Peyer's patch (tissue), 4 donors: ENCODE data around the gene SAPCD2. TPM values are rescaled to one million over a fixed set of nuclear protein-coding genes. Genes with fewer than 3 reads are reported as not detected.
A peak's percentile ranks its signal among the peaks of the same experiment; 100 is the strongest.

ENCODE experiments used
- DNase-seq, 3 donors: peaks; one replicate each; pipeline ENCODE4 v3.0.0-alpha.2; 2017 to 2019
- H3K27ac ChIP-seq, 4 donors: fragments of 200-600 bp; sonication (generic); one replicate each; pipeline ENCODE4 v1.5.1; 2016 to 2019
- H3K27me3 ChIP-seq, 2 donors: fragments of 200-600 bp; sonication (generic); one replicate each; pipeline ENCODE4 v1.5.1; 2019
- H3K36me3 ChIP-seq, 3 donors: fragments of 200-600 bp; sonication (generic); one replicate each; pipeline ENCODE4 v1.5.1; 2016 to 2019
- H3K4me1 ChIP-seq, 4 donors: fragments of 200-600 bp; sonication (generic); one replicate each; pipeline ENCODE4 v1.5.1; 2016 to 2019
- H3K4me3 ChIP-seq, 4 donors: fragments of 200-600 bp; sonication (generic); 1 replicate in 3 of 4; 2 replicates in 1 of 4; pipeline ENCODE4 v1.5.1; 2016 to 2019; ENCODE audit warnings: mild to moderate bottlenecking in 1 of 4
- H3K9me3 ChIP-seq, 4 donors: fragments of 200-600 bp; sonication (generic); one replicate each; pipeline ENCODE4 v1.5.1; 2016 to 2019; ENCODE audit warnings: mild to moderate bottlenecking in 1 of 4
- POLR2A ChIP-seq, 2 donors: fragments of 450-650 bp; IDR thresholded peaks; one replicate each; pipeline ENCODE4 v1.5.1; 2017; ENCODE audit warnings: antibody characterized with exemption in 2 of 2, mild to moderate bottlenecking in 2 of 2, moderate library complexity in 2 of 2
- total RNA-seq, 4 donors: library from RNA; depleted of rRNA; stranded (reverse); fragments of >200 nt; gene quantifications; one replicate each; pipeline ENCODE4 v1.1.0, GENCODE V29; 2016
- TF ChIP-seq, protein P1 (sequence below), 6 experiments: fragments of 450-650 bp in 4 of 6; fragments of 200-600 bp in 2 of 6; sonication (generic) in 1 of 6; IDR thresholded peaks; one replicate each; pipeline ENCODE4 v1.5.1; 2017 to 2019; ENCODE audit warnings: antibody characterized with exemption in 6 of 6, mild to moderate bottlenecking in 3 of 6, moderate library complexity in 1 of 6

Gene SAPCD2
- total RNA-seq, 4 donors from 2014 or later: 5.6 to 12.4 (median 7.9) TPM

DNA sequence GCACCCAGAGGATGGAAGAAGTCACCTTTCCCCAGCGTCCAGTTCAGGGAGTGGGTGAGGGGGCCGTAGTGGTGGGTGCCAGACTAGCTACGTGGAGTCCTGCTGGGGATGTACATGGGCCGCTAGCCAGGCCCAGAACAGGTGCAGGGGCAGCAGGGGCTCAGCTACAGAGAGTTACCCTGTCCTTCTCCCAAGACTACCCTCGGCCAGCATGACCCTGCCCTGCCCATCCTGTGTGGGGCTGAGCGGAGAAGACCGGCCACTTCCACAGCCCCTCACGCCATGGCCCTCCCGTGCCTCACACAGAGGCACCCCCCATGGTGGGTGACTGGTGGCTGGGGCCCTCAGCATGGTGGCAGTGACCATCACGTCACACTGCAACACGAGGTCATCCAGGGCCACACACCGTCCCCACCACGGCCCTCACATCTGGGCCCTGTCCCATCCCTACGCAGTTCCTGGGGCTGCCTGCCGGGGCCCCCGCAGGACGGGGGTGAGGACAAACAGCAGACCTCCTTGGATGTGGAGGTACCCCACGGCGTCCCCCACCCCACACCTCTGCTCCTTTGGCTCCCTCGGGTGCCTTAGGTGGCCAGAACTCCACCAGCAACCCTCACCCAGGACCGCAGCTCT lies 45.2 kb upstream of the SAPCD2 start:
- Histone ChIP-seq H3K27ac (no peak overlapping the region), H3K4me1 (peaks cover 0 to 17% (median 9%) of the 10 kb centered on the region in 4 donors), H3K36me3 (peaks cover 0 to 21% (median 0%) of the 10 kb centered on the region in 3 donors), H3K9me3 (no peaks in the 10 kb centered on the region), H3K4me3 (peak overlapping the region in 2 of 4 donors; percentile 94 to 99), H3K27me3 (peaks cover 0 to 6% of the 10 kb centered on the region in 2 donors)
- no peak for DNase-seq
- TF ChIP-seq, protein P1, sequence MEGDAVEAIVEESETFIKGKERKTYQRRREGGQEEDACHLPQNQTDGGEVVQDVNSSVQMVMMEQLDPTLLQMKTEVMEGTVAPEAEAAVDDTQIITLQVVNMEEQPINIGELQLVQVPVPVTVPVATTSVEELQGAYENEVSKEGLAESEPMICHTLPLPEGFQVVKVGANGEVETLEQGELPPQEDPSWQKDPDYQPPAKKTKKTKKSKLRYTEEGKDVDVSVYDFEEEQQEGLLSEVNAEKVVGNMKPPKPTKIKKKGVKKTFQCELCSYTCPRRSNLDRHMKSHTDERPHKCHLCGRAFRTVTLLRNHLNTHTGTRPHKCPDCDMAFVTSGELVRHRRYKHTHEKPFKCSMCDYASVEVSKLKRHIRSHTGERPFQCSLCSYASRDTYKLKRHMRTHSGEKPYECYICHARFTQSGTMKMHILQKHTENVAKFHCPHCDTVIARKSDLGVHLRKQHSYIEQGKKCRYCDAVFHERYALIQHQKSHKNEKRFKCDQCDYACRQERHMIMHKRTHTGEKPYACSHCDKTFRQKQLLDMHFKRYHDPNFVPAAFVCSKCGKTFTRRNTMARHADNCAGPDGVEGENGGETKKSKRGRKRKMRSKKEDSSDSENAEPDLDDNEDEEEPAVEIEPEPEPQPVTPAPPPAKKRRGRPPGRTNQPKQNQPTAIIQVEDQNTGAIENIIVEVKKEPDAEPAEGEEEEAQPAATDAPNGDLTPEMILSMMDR (IDR thresholded peaks at IDR 0.05): no peak
- TF ChIP-seq POLR2A (IDR thresholded peaks at IDR 0.05): no peak

DNA sequence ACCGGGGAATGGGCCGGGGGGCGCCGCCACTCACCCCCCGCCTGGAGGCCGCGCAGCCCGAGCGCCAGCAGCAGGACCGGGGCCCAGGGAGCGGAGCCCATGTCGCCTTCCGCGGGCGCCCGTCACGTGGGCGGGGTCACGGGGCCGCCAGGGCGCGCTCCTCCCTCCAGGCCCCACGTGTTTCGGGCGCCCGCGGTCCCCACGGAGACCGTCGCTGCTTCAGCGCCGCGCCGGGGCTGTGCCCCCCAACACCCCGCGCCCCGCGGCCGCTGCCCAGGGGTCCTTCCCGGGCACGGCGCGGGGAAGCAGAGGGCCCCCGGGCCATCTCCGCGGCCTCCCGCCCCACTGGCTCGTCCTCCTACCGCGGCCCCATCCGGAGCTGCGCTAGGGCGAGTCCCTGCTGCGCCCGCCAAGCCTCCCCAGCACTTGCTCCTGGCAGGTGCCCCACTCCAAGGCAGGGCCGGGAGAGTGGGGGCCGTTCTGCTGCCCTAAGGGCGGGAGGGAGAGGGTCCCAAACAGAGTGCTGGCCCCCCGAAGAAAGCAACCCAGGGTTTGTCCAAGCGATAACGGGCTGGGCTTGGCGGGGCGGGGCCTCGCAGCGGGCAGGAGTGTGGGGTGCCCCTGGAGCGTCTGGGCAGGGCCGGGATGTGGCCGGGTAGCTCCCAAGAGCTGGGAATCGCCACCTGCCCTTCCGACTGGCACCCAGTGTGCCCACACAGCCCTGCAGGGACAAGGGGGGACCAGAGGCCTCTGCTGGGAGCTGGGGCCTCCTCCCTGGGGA lies 44.4 kb upstream of the SAPCD2 start, which contains the start of gene DPP7:
Gene DPP7, minus strand, starts transcription at position 121 of the 781 bp plus-strand sequence. Its CDS starts 20 bp downstream, at position 101.
- H3K27ac ChIP-seq: peak within 1 kb of the TSS in 3 of 4 donors; percentile 15 to 88 (median 37)
- TF ChIP-seq, protein P1 (IDR thresholded peaks at IDR 0.05): peak in 1 of 6 experiments; percentile 2
- peak in 1 of 2 donors; percentile 14 for TF ChIP-seq POLR2A (IDR thresholded peaks at IDR 0.05)
- peak; percentile 83 to 90 (median 85) for DNase-seq
- H3K27me3 ChIP-seq: peaks cover 0 to 6% of the 10 kb centered on the region in 2 donors
- H3K36me3 ChIP-seq: peaks cover 0 to 28% (median 0%) of the 10 kb centered on the region in 3 donors
- H3K9me3 ChIP-seq: no peaks in the 10 kb centered on the region
- H3K4me3 ChIP-seq: peak within 1 kb of the TSS; percentile 53 to 99 (median 85)
- H3K4me1 ChIP-seq: peaks cover 0 to 17% (median 9%) of the 10 kb centered on the region in 4 donors

DNA sequence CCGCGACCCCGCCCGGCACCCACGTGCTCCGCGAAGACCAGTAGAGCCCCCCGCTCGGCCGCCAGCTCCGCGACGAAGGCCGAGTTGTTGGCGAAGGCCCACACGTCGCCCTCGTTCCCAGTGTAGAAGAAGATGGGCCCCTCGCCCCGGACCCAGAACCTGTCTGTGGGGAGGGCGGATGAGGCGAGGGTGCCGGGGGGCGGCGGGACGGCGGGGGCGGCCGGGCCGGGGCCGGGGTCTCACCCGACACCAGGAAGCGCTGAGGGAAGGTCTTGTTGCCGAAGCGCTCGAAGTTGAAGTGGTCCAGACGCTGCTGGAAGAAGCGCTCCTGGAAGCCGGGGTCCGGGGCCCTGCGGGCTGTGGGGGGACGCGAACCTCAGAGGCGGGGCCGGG lies 43.9 kb upstream of the SAPCD2 start:
- Histone ChIP-seq H3K4me3 (peak overlapping the region; percentile 53 to 99 (median 85)), H3K27me3 (peaks cover 0 to 6% of the 10 kb centered on the region in 2 donors), H3K36me3 (peaks cover 0 to 34% (median 0%) of the 10 kb centered on the region in 3 donors), H3K4me1 (peaks cover 0 to 17% (median 9%) of the 10 kb centered on the region in 4 donors), H3K9me3 (no peaks in the 10 kb centered on the region), H3K27ac (peak overlapping the region in 3 of 4 donors; percentile 15 to 88 (median 37))
- DNase-seq: no peak
- TF ChIP-seq, protein P1 (IDR thresholded peaks at IDR 0.05): no peak
- no peak for TF ChIP-seq POLR2A (IDR thresholded peaks at IDR 0.05)

DNA sequence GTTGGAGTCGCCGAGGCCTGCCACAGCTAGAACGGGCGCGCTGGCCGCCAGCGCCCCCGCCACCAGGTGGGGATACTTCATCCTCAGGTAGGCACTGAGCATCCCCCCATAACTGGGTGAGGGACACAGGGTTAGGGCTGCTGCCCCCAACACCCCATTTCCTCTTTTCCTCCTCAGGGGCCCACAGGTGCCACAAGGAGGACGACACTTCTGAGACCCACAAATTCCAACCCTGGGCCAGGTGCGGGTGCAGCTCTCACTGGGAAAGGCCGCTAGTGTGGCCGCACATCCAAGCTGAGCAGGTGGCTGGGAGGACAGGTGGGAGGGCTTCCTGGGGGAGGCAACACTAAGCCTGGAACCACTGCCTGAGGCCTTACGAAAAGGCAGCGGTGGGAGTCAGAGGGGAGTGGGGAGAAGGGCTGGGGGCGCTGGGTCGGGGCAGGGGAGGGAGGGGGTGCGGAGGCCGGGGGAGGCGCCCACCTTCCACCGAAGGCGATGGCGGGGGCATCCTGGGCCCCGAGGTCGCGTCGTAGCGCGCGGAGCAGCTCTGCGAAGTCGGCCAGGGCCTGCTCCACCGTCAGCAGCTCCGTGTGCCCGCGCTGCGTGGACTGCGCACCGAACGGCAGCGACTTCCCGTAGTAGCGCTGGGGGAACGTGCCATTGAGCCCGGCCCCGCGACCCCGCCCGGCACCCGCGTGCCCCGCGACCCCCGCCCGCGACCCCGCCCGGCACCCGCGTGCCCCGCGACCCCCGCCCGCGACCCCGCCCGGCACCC lies 43.2 kb upstream of the SAPCD2 start:
- peak in 1 of 3 donors; percentile 47 for DNase-seq
- H3K36me3 ChIP-seq: peaks cover 0 to 40% (median 0%) of the 10 kb centered on the region in 3 donors
- peaks cover 0 to 6% of the 10 kb centered on the region in 2 donors for H3K27me3 ChIP-seq
- no peaks in the 10 kb centered on the region for H3K9me3 ChIP-seq
- peak overlapping the region; percentile 10 to 99 (median 85) for H3K4me3 ChIP-seq
- TF ChIP-seq, protein P1 (IDR thresholded peaks at IDR 0.05): no peak
- TF ChIP-seq POLR2A (IDR thresholded peaks at IDR 0.05): no peak
- peaks cover 0 to 17% (median 9%) of the 10 kb centered on the region in 4 donors for H3K4me1 ChIP-seq
- peak overlapping the region in 1 of 4 donors; percentile 88 for H3K27ac ChIP-seq
